MM.1S (cell line): ENCODE results near the gene SDR42E2.

Source experiments
- EZH2 ChIP-seq: fragments of 300-600 bp; sonication (generic); optimal IDR thresholded peaks from 2 replicates; pipeline ENCODE3; 2017; ENCODE audit warnings: low read depth, mild to moderate bottlenecking, antibody characterized with exemption, low read length, mixed read lengths
- EZH2phosphoT487 ChIP-seq: fragments of 300-600 bp; sonication (generic); IDR thresholded peaks from 2 replicates; pipeline ENCODE4 v1.6.1; 2018; ENCODE audit warnings: antibody characterized with exemption, low read length
- TF ChIP-seq, protein P1 (sequence below): fragments of 300-600 bp; sonication (generic); IDR thresholded peaks from 2 replicates; pipeline ENCODE4 v1.5.1; 2016; ENCODE audit warnings: antibody characterized with exemption, low read length, mixed read lengths

DNA sequence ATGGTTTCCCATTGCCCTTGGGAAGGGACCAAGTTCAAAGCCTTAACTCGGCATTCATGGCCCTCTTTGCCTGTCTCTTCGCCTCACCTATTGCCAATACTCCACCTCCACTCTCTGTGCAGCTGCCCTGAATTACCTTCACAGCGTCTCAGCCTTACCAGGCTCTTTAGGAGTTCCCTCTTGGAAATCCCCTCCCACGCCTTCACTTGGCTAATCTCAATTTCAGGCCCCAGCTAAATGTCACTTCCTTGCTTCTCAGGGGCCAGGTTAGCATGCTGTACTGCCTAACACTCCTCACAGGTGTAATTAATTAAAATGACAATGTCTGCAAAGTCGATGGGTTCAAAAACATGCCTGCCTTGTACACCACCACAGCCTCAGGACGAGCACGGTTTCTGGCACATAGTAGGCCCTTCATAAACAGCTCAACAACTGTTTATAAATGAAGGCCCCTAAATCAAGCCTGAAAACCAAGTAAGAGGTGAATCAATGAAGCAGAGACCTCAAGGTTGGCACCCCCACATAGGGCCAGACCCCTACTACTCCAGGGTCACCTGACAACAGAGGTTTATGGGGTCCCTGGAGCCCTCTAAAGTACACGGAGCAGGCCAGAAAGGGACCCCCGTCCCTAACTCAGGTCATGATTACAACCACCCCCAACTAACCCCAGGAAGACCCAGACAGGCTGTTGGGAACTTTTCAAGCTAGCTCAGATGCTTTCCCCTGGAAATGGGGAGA is 32.6 kb downstream of the SDR42E2 start:
- TF ChIP-seq EZH2phosphoT487 (no peak), EZH2 (no peak)
- TF ChIP-seq, protein P1, sequence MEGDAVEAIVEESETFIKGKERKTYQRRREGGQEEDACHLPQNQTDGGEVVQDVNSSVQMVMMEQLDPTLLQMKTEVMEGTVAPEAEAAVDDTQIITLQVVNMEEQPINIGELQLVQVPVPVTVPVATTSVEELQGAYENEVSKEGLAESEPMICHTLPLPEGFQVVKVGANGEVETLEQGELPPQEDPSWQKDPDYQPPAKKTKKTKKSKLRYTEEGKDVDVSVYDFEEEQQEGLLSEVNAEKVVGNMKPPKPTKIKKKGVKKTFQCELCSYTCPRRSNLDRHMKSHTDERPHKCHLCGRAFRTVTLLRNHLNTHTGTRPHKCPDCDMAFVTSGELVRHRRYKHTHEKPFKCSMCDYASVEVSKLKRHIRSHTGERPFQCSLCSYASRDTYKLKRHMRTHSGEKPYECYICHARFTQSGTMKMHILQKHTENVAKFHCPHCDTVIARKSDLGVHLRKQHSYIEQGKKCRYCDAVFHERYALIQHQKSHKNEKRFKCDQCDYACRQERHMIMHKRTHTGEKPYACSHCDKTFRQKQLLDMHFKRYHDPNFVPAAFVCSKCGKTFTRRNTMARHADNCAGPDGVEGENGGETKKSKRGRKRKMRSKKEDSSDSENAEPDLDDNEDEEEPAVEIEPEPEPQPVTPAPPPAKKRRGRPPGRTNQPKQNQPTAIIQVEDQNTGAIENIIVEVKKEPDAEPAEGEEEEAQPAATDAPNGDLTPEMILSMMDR = no peak
